HG03378 (cell line): Measurements from ENCODE around the gene ATP1B4.
"Not testable (repeated sequence)": the region's sequence is repeated elsewhere in the genome, so short reads cannot be mapped to it uniquely, and the experiment has no call there.

Source experiments
- ATAC-seq: cut with Tn5 transposase; IDR thresholded peaks from one replicate; pipeline ENCODE4 v1.9.1; 2021; ENCODE audit warnings: mild to moderate bottlenecking, moderate library complexity; ENCODE audit not compliant: unreplicated experiment

Gene ATP1B4

GRCh38 chrX:120361764-120362305, at the start of gene ATP1B4:
Gene ATP1B4, plus strand, starts transcription at chrX:120362089. Its CDS starts 80 bp downstream, at chrX:120362169.
- ATAC-seq = no peak

GRCh38 chrX:120315776-120316175, 46.1 kb upstream of the ATP1B4 start:
- no peak for ATAC-seq

- ATAC-seq = no peak
Observed at GRCh38 chrX:120316587-120317283, 45.2 kb upstream of the ATP1B4 start.

- no peak for ATAC-seq
Observed at GRCh38 chrX:120318411-120318810, 43.5 kb upstream of the ATP1B4 start.

- ATAC-seq = no peak
Observed at GRCh38 chrX:120321520-120322281, 40.2 kb upstream of the ATP1B4 start.

- ATAC-seq = no peak
Observed at GRCh38 chrX:120331116-120331515, 30.8 kb upstream of the ATP1B4 start.

- no peak for ATAC-seq
Observed at GRCh38 chrX:120332394-120332793, 29.5 kb upstream of the ATP1B4 start.

- ATAC-seq = no peak
Observed at GRCh38 chrX:120334151-120334550, 27.7 kb upstream of the ATP1B4 start.

- no peak for ATAC-seq
Observed at GRCh38 chrX:120334603-120335002, 27.3 kb upstream of the ATP1B4 start.

GRCh38 chrX:120335289-120335688, 26.6 kb upstream of the ATP1B4 start:
- no peak for ATAC-seq

GRCh38 chrX:120336899-120337298, 25.0 kb upstream of the ATP1B4 start:
- no peak for ATAC-seq

- not testable (repeated sequence) for ATAC-seq
Observed at GRCh38 chrX:120344566-120344965, 17.3 kb upstream of the ATP1B4 start.

GRCh38 chrX:120350450-120351138, 11.3 kb upstream of the ATP1B4 start:
- ATAC-seq = no peak

- ATAC-seq = no peak
Observed at GRCh38 chrX:120356084-120356483, 5.8 kb upstream of the ATP1B4 start.

- no peak for ATAC-seq
Observed at GRCh38 chrX:120357186-120357585, 4.7 kb upstream of the ATP1B4 start.

- no peak for ATAC-seq
Observed at GRCh38 chrX:120358737-120359456, 3.0 kb upstream of the ATP1B4 start.

GRCh38 chrX:120365320-120365719, 3.4 kb downstream of the ATP1B4 start:
- no peak for ATAC-seq

GRCh38 chrX:120365968-120366367, 4.1 kb downstream of the ATP1B4 start:
- ATAC-seq = no peak

- no peak for ATAC-seq
Observed at GRCh38 chrX:120366794-120367193, 4.9 kb downstream of the ATP1B4 start.

- ATAC-seq = no peak
Observed at GRCh38 chrX:120367402-120368109, 5.7 kb downstream of the ATP1B4 start.
